Uterus (tissue), 4 donors: Measurements from ENCODE around the gene DCC. TPM values are rescaled to one million over a fixed set of nuclear protein-coding genes. Genes with fewer than 3 reads are reported as not detected.

Experiments used
- DNase-seq, 2 donors: peaks; one replicate each; pipeline ENCODE4 v3.0.0-alpha.2; 2019 to 2020
- H3K27ac ChIP-seq, 2 donors: fragments of 200-600 bp; sonication (generic); 1 replicate in 1 of 2; 2 replicates in 1 of 2; pipeline ENCODE4 v1.5.1; 2016 to 2018
- H3K27me3 ChIP-seq, 2 donors: fragments of 200-600 bp; sonication (generic); one replicate each; pipeline ENCODE4 v1.5.1; 2018 to 2019; ENCODE audit warnings: control low read depth in 1 of 2
- H3K36me3 ChIP-seq, 2 donors: fragments of 200-600 bp; sonication (generic); one replicate each; pipeline ENCODE4 v1.5.1; 2019; ENCODE audit warnings: control low read depth in 1 of 2
- H3K4me1 ChIP-seq, 2 donors: fragments of 200-600 bp; sonication (generic); one replicate each; pipeline ENCODE4 v1.5.1; 2018 to 2019; ENCODE audit warnings: control low read depth in 1 of 2
- H3K4me3 ChIP-seq, 2 donors: fragments of 200-600 bp; sonication (generic); 1 replicate in 1 of 2; 2 replicates in 1 of 2; pipeline ENCODE4 v1.5.1; 2018 to 2019; ENCODE audit warnings: mild to moderate bottlenecking in 1 of 2
- H3K9me3 ChIP-seq, 2 donors: fragments of 200-600 bp; sonication (generic); one replicate each; pipeline ENCODE4 v1.5.1; 2019; ENCODE audit warnings: control low read depth in 1 of 2
- CTCF ChIP-seq, 4 experiments: fragments of 200-600 bp in 2 of 4; fragments of 450-650 bp in 2 of 4; sonication (generic) in 2 of 4; IDR thresholded peaks; one replicate each; pipeline ENCODE4 v1.5.1; 2016 to 2019; ENCODE audit warnings: antibody characterized with exemption in 4 of 4, mild to moderate bottlenecking in 2 of 4, moderate library complexity in 1 of 4
- POLR2A ChIP-seq, 2 donors: fragments of 450-650 bp; IDR thresholded peaks; one replicate each; pipeline ENCODE4 v1.6.1; 2016; ENCODE audit warnings: antibody characterized with exemption in 2 of 2, mild to moderate bottlenecking in 1 of 2, moderate library complexity in 1 of 2
- intact Hi-C: fragments of 100-400 bp; cut with DNase I; formaldehyde crosslinking; loops from one replicate; pipeline ENCODE4 v1.15.1; 2023; ENCODE audit warnings: low total_unique reads
- total RNA-seq, 4 donors: library from RNA; depleted of rRNA in 3 of 4; stranded (reverse); fragments of >200 nt in 3 of 4; gene quantifications; one replicate each; pipeline versions ENCODE4 v1.1.0 to v1.2.4, GENCODE V29; 2014 to 2023
- donor health status: DM: yes; HTN: yes; CAD: no.

The DCC gene
- total RNA-seq, 4 donors from 2014 or later = 0.40 to 3.2 TPM; not detected in 2

GRCh38 chr18:52313213-52313612, 26.8 kb upstream of the DCC start:
- intact Hi-C loops = no loop called here

GRCh38 chr18:52319424-52319983, 20.5 kb upstream of the DCC start:
- intact Hi-C loops = no loop called here
- Histone ChIP-seq H3K27me3 (no peaks in the 10 kb centered on the region), H3K4me3 (no peak overlapping the region), H3K4me1 (no peaks in the 10 kb centered on the region), H3K9me3 (no peaks in the 10 kb centered on the region), H3K27ac (no peak overlapping the region), H3K36me3 (no peaks in the 10 kb centered on the region)
- no peak for DNase-seq
- TF ChIP-seq CTCF (IDR thresholded peaks at IDR 0.05) (no peak), POLR2A (IDR thresholded peaks at IDR 0.05) (no peak)

More at GRCh38 chr18:52313213-52313612, 26.8 kb upstream of the DCC start:
- Histone ChIP-seq H3K9me3 (no peaks in the 10 kb centered on the region), H3K4me3 (no peak overlapping the region), H3K27me3 (no peaks in the 10 kb centered on the region), H3K36me3 (no peaks in the 10 kb centered on the region), H3K27ac (no peak overlapping the region), H3K4me1 (no peaks in the 10 kb centered on the region)
- no peak for TF ChIP-seq POLR2A (IDR thresholded peaks at IDR 0.05)
- TF ChIP-seq CTCF (IDR thresholded peaks at IDR 0.05) = no peak
- no peak for DNase-seq

GRCh38 chr18:52322307-52322706, 17.7 kb upstream of the DCC start:
- DNase-seq = no peak

GRCh38 chr18:52323802-52324201, 16.2 kb upstream of the DCC start:
- Histone ChIP-seq H3K27me3 (no peaks in the 10 kb centered on the region), H3K4me3 (no peak overlapping the region), H3K4me1 (no peaks in the 10 kb centered on the region), H3K9me3 (no peaks in the 10 kb centered on the region), H3K27ac (no peak overlapping the region), H3K36me3 (no peaks in the 10 kb centered on the region)
- intact Hi-C loops = no loop called here
- TF ChIP-seq POLR2A (IDR thresholded peaks at IDR 0.05) = no peak
- TF ChIP-seq CTCF (IDR thresholded peaks at IDR 0.05) = no peak
- DNase-seq = no peak

More at GRCh38 chr18:52322307-52322706, 17.7 kb upstream of the DCC start:
- Histone ChIP-seq H3K4me1 (no peaks in the 10 kb centered on the region), H3K27ac (no peak overlapping the region), H3K9me3 (no peaks in the 10 kb centered on the region), H3K36me3 (no peaks in the 10 kb centered on the region), H3K27me3 (no peaks in the 10 kb centered on the region), H3K4me3 (no peak overlapping the region)
- TF ChIP-seq CTCF (IDR thresholded peaks at IDR 0.05) (no peak), POLR2A (IDR thresholded peaks at IDR 0.05) (no peak)
- intact Hi-C loops = no loop called here

- H3K27me3 ChIP-seq = no peaks in the 10 kb centered on the region
- TF ChIP-seq POLR2A (IDR thresholded peaks at IDR 0.05) (no peak), CTCF (IDR thresholded peaks at IDR 0.05) (no peak)
- H3K4me3 ChIP-seq = no peak overlapping the region
- no peak for DNase-seq
- intact Hi-C loops = no loop called here
- H3K9me3 ChIP-seq = no peaks in the 10 kb centered on the region
- H3K27ac ChIP-seq = no peak overlapping the region
- H3K36me3 ChIP-seq = no peaks in the 10 kb centered on the region
- H3K4me1 ChIP-seq = no peaks in the 10 kb centered on the region
Observed at GRCh38 chr18:52325997-52326396, 14.0 kb upstream of the DCC start.
